Epithelial cell of proximal tubule (primary cell): ENCODE results near the gene CDH4. TPM values are rescaled to one million over a fixed set of nuclear protein-coding genes. Genes with fewer than 3 reads are reported as not detected.

Experiments used
- DNase-seq: peaks from one replicate; pipeline ENCODE4 v3.0.0-alpha.2; 2011; ENCODE audit warnings: low read depth
- H3K4me3 ChIP-seq: 2 replicates; pipeline ENCODE4 v1.5.1; 2011; ENCODE audit warnings: low read depth, mild to moderate bottlenecking, low read length
- total RNA-seq: library from RNA; depleted of rRNA; stranded (reverse); fragments of >200 nt; gene quantifications from 2 replicates; pipeline ENCODE4 v1.2.3, GENCODE V29; 2015
- TF ChIP-seq, protein P1 (sequence below): conservative IDR thresholded peaks from 2 replicates; pipeline ENCODE4 v1.5.1; 2012; ENCODE audit warnings: low read depth, mild to moderate bottlenecking, low read length

CDH4 gene
- total RNA-seq, 1 donor from 2014 or later, result 17.1 TPM

GRCh38 chr20:61307686-61308476, 55.8 kb downstream of the CDH4 start:
- no peak overlapping the region for H3K4me3 ChIP-seq
- no peak for DNase-seq
- TF ChIP-seq, protein P1, sequence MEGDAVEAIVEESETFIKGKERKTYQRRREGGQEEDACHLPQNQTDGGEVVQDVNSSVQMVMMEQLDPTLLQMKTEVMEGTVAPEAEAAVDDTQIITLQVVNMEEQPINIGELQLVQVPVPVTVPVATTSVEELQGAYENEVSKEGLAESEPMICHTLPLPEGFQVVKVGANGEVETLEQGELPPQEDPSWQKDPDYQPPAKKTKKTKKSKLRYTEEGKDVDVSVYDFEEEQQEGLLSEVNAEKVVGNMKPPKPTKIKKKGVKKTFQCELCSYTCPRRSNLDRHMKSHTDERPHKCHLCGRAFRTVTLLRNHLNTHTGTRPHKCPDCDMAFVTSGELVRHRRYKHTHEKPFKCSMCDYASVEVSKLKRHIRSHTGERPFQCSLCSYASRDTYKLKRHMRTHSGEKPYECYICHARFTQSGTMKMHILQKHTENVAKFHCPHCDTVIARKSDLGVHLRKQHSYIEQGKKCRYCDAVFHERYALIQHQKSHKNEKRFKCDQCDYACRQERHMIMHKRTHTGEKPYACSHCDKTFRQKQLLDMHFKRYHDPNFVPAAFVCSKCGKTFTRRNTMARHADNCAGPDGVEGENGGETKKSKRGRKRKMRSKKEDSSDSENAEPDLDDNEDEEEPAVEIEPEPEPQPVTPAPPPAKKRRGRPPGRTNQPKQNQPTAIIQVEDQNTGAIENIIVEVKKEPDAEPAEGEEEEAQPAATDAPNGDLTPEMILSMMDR, result no peak

DNA sequence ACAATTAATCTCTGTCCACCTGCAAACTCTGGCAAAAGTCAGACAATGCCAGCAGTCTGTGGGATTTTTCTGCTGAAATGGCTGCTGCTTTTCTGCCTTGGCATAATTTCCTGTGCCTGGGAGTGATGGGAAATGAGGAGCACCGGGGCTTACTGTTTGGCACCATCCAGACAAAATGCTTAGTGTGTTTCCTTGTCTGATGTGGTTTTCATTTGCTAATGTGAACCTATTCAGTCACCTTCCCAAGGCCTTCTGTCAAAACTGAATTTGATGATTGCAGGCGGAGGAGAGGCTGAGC, 56.4 kb downstream of the CDH4 start:
- DNase-seq, result no peak
- no peak overlapping the region for H3K4me3 ChIP-seq
- TF ChIP-seq, protein P1, result no peak

DNA sequence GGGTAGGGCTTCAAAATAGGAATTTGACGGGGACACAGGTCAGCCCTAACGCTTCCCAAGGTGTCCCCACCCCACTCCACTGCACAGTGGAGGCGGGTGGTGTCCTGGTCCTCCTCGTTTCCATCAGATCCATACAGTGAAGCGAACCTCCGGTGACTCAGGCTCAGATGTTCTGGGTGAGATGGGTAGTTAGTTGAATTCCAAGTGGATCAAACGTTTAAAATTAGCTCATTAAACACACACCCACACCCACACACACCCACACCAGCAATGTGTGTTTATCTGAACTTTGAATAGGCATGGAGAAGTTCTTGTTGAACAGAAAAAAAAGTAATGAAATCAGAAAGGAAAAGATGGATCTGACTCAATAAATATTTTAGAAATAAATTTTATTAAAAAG, 58.9 kb downstream of the CDH4 start:
- TF ChIP-seq, protein P1, result no peak
- H3K4me3 ChIP-seq, result no peak overlapping the region
- DNase-seq, result no peak

DNA sequence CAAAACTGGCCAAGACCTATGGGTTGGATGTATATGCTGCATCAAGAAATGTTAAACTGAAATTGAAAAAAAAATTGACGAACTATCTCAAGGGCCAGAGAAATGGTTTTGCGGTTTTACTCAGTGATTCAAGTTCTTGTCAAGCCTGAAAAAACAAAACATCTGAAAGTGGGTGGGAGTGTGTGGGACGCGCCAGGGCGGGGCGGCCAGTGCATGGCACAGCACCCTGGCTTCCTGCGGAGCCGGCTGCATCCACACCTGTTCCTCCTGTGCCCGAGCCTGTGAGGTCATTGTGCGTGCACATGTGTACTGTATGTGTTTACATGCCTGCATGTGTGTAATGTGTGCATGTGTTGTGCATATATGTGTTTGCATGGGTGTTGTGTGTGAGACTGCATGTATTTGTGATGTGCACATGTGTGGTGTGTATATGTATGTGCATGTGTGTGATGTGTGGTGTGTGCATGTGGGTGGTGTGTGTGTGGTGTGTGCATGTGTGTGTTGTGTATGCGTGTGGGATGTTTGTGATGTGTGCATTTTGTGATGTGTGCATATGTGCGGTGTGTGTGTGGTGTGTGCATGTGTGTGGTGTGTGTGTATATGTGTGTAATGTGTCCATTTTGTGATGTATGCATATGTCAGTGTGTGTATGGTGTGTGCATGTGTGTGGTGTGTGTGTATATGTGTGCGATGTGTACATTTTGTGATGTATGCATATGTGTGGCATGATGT, 59.8 kb downstream of the CDH4 start:
- TF ChIP-seq, protein P1, result no peak
- H3K4me3 ChIP-seq, result no peak overlapping the region
- no peak for DNase-seq

- no peak overlapping the region for H3K4me3 ChIP-seq
- TF ChIP-seq, protein P1, result no peak
- DNase-seq, result no peak
Observed at GRCh38 chr20:61312925-61313324, 60.9 kb downstream of the CDH4 start.

- H3K4me3 ChIP-seq, result no peak overlapping the region
- DNase-seq, result no peak
- TF ChIP-seq, protein P1, result no peak
Observed at GRCh38 chr20:61313396-61313795, 61.3 kb downstream of the CDH4 start.
